HepG2 (cell line): ENCODE data around the gene HES6. TPM values are rescaled to one million over a fixed set of nuclear protein-coding genes. Genes with fewer than 3 reads are reported as not detected.

Experiments
- ATAC-seq: fragments of 200-7000 bp; cut with Tn5 transposase; 3 replicates; pipeline ENCODE4 v1.9.1; 2020; ENCODE audit warnings: mild to moderate bottlenecking, moderate library complexity
- BruUV-seq: library from RNA; stranded (reverse); fragments of 400-500 nt; replicated peaks from 2 replicates; lab custom pipeline; 2021; lab: Mats Ljungman, UMichigan
- CTCF ChIA-PET: fragments of 300-600 bp; formaldehyde crosslinking; extraction: SDS; loops from one replicate; lab custom pipeline; 2021; ENCODE audit warnings: low total read pairs, inconsistent platforms, low intra/inter-chr PET ratio; lab: Yijun Ruan, JAX
- POLR2A ChIA-PET: fragments of 350-600 bp; sonication (Branson Sonifier 250); formaldehyde crosslinking; loops from one replicate; lab custom pipeline; 2020; ENCODE audit warnings: antibody characterized with exemption, inconsistent platforms; lab: Yijun Ruan, JAX
- DNase-seq: peaks from one replicate; pipeline ENCODE4 v3.0.0-alpha.2; 2015; ENCODE audit warnings: low spot score
- FAIRE-seq: peaks from 3 replicates; lab custom pipeline; 2011; peaks lifted over from hg19 to GRCh38; lab: Jason Lieb, UNC
- H2AFZ ChIP-seq: one replicate; pipeline ENCODE4 v1.6.1; 2011; ENCODE audit warnings: low read length, inconsistent platforms
- H3K27ac ChIP-seq: fragments of 300-600 bp; 3 replicates; pipeline ENCODE4 v1.8.0; 2011; ENCODE audit warnings: mixed run types, mild to moderate bottlenecking, mixed read lengths, low read length, inconsistent platforms; ENCODE audit not compliant: insufficient read depth; ENCODE audit errors: extremely low read length
- H3K27me3 ChIP-seq, 2 experiments: fragments of 200-600 bp in 1 of 2; 2 replicates in 1 of 2; 3 replicates in 1 of 2; pipeline versions ENCODE4 v1.6.0 to v1.8.0; 2011; ENCODE audit warnings: low read length in 2 of 2, mild to moderate bottlenecking in 2 of 2, moderate library complexity in 2 of 2, inconsistent platforms in 1 of 2; ENCODE audit not compliant: insufficient read depth in 2 of 2, control insufficient read depth in 1 of 2
- H3K36me3 ChIP-seq, 2 experiments: fragments of 200-600 bp in 1 of 2; replicated peaks in 1 of 2; 2 replicates in 1 of 2; 3 replicates in 1 of 2; pipeline versions ENCODE4 v1.5.1 to v1.8.0; 2011; ENCODE audit warnings: low read length in 2 of 2, inconsistent platforms in 1 of 2; ENCODE audit not compliant: insufficient read depth in 2 of 2, control insufficient read depth in 1 of 2
- H3K4me1 ChIP-seq: 2 replicates; pipeline ENCODE4 v1.5.1; 2012; ENCODE audit warnings: low read length, inconsistent platforms; ENCODE audit not compliant: insufficient read depth
- H3K4me2 ChIP-seq: 2 replicates; pipeline ENCODE4 v1.6.0; 2011; ENCODE audit warnings: low read depth, low read length, inconsistent platforms
- H3K4me3 ChIP-seq, 3 experiments: fragments of 200-600 bp in 1 of 3; sonication (generic), shearing (Covaris generic) in 1 of 3; replicated peaks in 1 of 3; 2 replicates each; pipeline ENCODE4 v1.5.1; 2011 to 2016; ENCODE audit warnings: low read length in 3 of 3, inconsistent platforms in 2 of 3, low read depth in 2 of 3, mild to moderate bottlenecking in 2 of 3, control low read depth in 1 of 3, mixed read lengths in 1 of 3; ENCODE audit not compliant: insufficient read depth in 1 of 3
- H3K79me2 ChIP-seq: one replicate; pipeline ENCODE4 v1.6.1; 2011; ENCODE audit warnings: low read length, inconsistent platforms; ENCODE audit not compliant: insufficient read depth
- H3K9ac ChIP-seq: 2 replicates; pipeline ENCODE4 v1.6.0; 2011; ENCODE audit warnings: mild to moderate bottlenecking, low read depth, low read length, inconsistent platforms; ENCODE audit not compliant: insufficient read depth
- H3K9me3 ChIP-seq: 2 replicates; pipeline ENCODE4 v1.5.1; 2012; ENCODE audit warnings: mild to moderate bottlenecking, low read length
- H4K20me1 ChIP-seq: 2 replicates; pipeline ENCODE4 v1.6.0; 2011; ENCODE audit warnings: inconsistent platforms, mild to moderate bottlenecking, low read length, moderate library complexity; ENCODE audit not compliant: insufficient read depth
- CEBPB ChIP-seq: IDR thresholded peaks from 2 replicates; pipeline ENCODE4 v1.6.1; 2011; ENCODE audit warnings: low read depth, low read length, improper control_type of control experiment, borderline replicate concordance
- HNRNPLL ChIP-seq: fragments of 200-400 bp; formaldehyde crosslinking; IDR thresholded peaks from 2 replicates; pipeline ENCODE4 v1.6.1; 2017; ENCODE audit warnings: mild to moderate bottlenecking, low read depth, low read length; ENCODE audit not compliant: poor library complexity, severe bottlenecking
- MTA3 ChIP-seq: sonication (generic); formaldehyde crosslinking; IDR thresholded peaks from 2 replicates; pipeline ENCODE4 v1.4.0; 2020; ENCODE audit warnings: missing genetic modification reagents
- MTF1 ChIP-seq: sonication (generic); formaldehyde crosslinking; IDR thresholded peaks from 2 replicates; pipeline ENCODE4 v1.5.0; 2020; ENCODE audit warnings: missing genetic modification reagents
- POLR2G ChIP-seq: fragments of 200-400 bp; formaldehyde crosslinking; IDR thresholded peaks from 2 replicates; pipeline ENCODE4 v1.6.1; 2018; ENCODE audit warnings: mild to moderate bottlenecking, low read depth, low read length, moderate library complexity
- RELA ChIP-seq: sonication (generic); formaldehyde crosslinking; IDR thresholded peaks from 2 replicates; pipeline ENCODE4 v1.4.0; 2020; ENCODE audit warnings: missing genetic modification reagents
- SRSF4 ChIP-seq: fragments of 200-400 bp; formaldehyde crosslinking; IDR thresholded peaks from one replicate; pipeline ENCODE4 v1.6.1; 2018; ENCODE audit warnings: mild to moderate bottlenecking, low read depth, low read length, moderate library complexity; ENCODE audit not compliant: poor library complexity, severe bottlenecking
- ZC3H4 ChIP-seq: sonication (generic); formaldehyde crosslinking; IDR thresholded peaks from 2 replicates; pipeline ENCODE4 v1.4.0; 2020; ENCODE audit warnings: missing genetic modification reagents, borderline replicate concordance
- ZKSCAN8 ChIP-seq: IDR thresholded peaks from 2 replicates; pipeline ENCODE4 v1.6.1; 2016; ENCODE audit warnings: borderline replicate concordance, missing genetic modification reagents, missing compliant biosample characterization
- ZNF124 ChIP-seq: sonication (generic); formaldehyde crosslinking; IDR thresholded peaks from 2 replicates; pipeline ENCODE4 v1.4.0; 2020; ENCODE audit warnings: missing genetic modification reagents
- ZNF432 ChIP-seq: sonication (generic); formaldehyde crosslinking; IDR thresholded peaks from 2 replicates; pipeline ENCODE4 v1.5.0; 2020; ENCODE audit warnings: missing genetic modification reagents, mild to moderate bottlenecking, borderline replicate concordance
- ZNF446 ChIP-seq: sonication (generic); formaldehyde crosslinking; IDR thresholded peaks from 2 replicates; pipeline ENCODE4 v1.5.0; 2020; ENCODE audit warnings: mild to moderate bottlenecking, missing genetic modification reagents
- WGBS: methylation state at CpG from one replicate; pipeline ENCODE4 v1.1.6; 2017; ENCODE audit warnings: low lambda C conversion rate; 5-methylcytosine and 5-hydroxymethylcytosine counted together
- in situ Hi-C: cut with HindIII; loops from 2 replicates; pipeline ENCODE4 v1.10.0; 2017; ENCODE audit warnings: low pct_unique_long_range_greater_than_20kb; ENCODE audit not compliant: extremely low pct_ligation_motif_present
- intact Hi-C: fragments of 100-400 bp; cut with micrococcal nuclease; formaldehyde crosslinking; loops from one replicate; pipeline ENCODE4 v1.10.0; 2022; ENCODE audit not compliant: unreplicated experiment
- polyA plus RNA-seq, 8 experiments: library from polyadenylated mRNA; depleted of rRNA in 3 of 8; stranded (reverse) in 7 of 8; unstranded in 1 of 8; fragments of >200 nt; fragmentation: Illumina TruSeq in 4 of 8; extraction: Trizol in 4 of 8; gene quantifications; 2 replicates each; pipeline versions ENCODE4 v1.2.1 to v1.2.3, GENCODE V29; 2011 to 2016; ENCODE audit warnings: low read depth in 4 of 8, missing spikeins in 1 of 8, mixed read lengths in 1 of 8; ENCODE audit not compliant: insufficient read depth in 1 of 8
- total RNA-seq, 5 experiments: library from RNA; depleted of rRNA; stranded (reverse); fragments of >200 nt; fragmentation: Illumina TruSeq; extraction: Trizol; gene quantifications; 2 replicates each; pipeline ENCODE4 v1.2.3, GENCODE V29; 2016; ENCODE audit warnings: low read depth in 1 of 5
- TF ChIP-seq, protein P1 (sequence below): sonication (generic); formaldehyde crosslinking; IDR thresholded peaks from 2 replicates; pipeline ENCODE4 v1.5.0; 2020; ENCODE audit warnings: missing genetic modification reagents
- TF ChIP-seq, protein P2 (sequence below): IDR thresholded peaks from 2 replicates; pipeline ENCODE4 v1.6.1; 2016; ENCODE audit warnings: missing compliant biosample characterization, missing genetic modification reagents, borderline replicate concordance

The HES6 gene
- total and polyA plus RNA-seq, 2 of the 13 experiments (the other 11 are each of a cell fraction or from before 2014, with no cell fraction given) = 19.5 to 82.8 TPM

DNA sequence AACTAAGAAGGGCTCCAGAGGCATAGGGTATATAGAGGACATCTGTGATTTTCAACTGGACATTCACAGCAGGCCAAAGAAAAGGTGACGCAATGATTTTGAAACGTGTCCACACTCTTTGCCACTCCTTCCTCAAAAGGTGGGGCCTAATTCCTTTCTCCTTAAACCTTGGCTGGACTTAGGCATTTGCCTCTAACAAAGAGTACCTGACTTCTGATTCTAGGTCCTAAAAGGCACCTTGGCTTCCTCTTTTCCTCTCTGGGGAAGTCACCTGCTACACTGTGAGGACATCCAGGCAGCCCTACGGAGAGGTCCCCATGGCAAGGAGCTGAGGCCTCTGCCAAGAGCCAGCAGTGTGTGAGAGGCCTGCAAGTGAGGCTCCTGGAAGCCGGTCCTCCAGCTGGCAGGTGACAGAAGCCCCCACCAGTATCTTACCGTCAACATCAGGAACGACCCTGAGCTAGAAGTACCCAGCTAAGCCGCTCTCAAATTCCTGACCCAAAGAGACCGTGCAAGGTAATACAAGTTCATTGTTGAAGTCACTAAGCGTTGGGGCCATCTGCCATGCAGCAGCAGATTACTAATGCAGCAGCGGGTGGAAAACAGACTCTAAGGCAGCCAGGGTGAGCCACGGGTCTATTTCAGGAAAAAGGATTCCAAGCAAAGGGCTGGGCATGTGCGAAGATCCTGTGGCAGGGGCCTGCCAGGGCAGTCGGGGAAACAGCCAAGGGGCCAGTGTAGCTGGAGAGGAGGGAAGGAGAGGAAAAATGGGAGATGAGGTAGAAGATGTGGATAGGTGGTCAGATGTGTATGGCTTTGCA is 7.4 kb upstream of the HES6 start:
- no TSS peak for BruUV-seq
- CTCF ChIA-PET = no interaction called here
- Histone ChIP-seq H4K20me1 (no peaks in the 10 kb centered on the region), H3K9me3 (no peaks in the 10 kb centered on the region), H3K4me3 (no peak overlapping the region), H3K36me3 (peaks cover 20 to 28% of the 10 kb centered on the region in 2 experiments), H3K27ac (no peak overlapping the region), H3K79me2 (no peaks in the 10 kb centered on the region), H3K27me3 (no peaks in the 10 kb centered on the region), H2AFZ (no peak overlapping the region), H3K4me2 (no peak overlapping the region), H3K4me1 (peaks cover 21% of the 10 kb centered on the region), H3K9ac (no peak overlapping the region)
- in situ Hi-C loops (no loop called here), intact Hi-C loops (no loop called here)
- no peak for FAIRE-seq
- no peak for DNase-seq
- POLR2A ChIA-PET = no interaction called here
- no peak for ATAC-seq
- TF ChIP-seq MTA3 (CRISPR knock-in tag) = no peak
- TF ChIP-seq CEBPB = peak; percentile 85
- 91% methylated on average over 13 of the region's 13 CpGs for WGBS

DNA sequence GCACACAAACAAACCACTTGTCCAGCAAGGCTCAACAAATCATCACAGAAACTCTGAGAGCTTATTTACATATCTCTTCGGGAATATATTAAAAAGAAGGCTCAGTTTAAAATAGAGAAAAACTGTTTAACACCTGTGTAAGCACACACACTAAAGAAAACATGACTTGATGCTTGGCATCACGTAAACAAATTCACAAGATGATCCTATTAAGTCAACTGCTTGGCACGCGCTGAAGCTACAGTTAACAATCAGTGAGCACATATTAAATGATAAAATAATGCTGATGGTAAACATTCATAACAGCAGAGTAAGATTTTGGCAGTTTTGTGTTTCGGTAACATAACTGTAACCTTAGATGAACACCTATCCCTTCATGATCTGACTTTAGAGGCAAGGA is 4.3 kb upstream of the HES6 start:
- H3K27me3 ChIP-seq = no peaks in the 10 kb centered on the region
- H3K4me3 ChIP-seq = no peak overlapping the region
- 92% methylated on average over 5 of the region's 5 CpGs for WGBS
- no peaks in the 10 kb centered on the region for H3K79me2 ChIP-seq
- H4K20me1 ChIP-seq = no peaks in the 10 kb centered on the region
- no peak for FAIRE-seq
- intact Hi-C loops (loop anchor here (5.0 kb wide), 1 partner anchor 42 kb away; the partner anchor contains the start of gene ILKAP), in situ Hi-C loops (no loop called here)
- peaks cover 39% of the 10 kb centered on the region for H3K4me1 ChIP-seq
- no peaks in the 10 kb centered on the region for H3K9me3 ChIP-seq
- ChIA-PET POLR2A (interaction anchor here (1.1 to 2.0 kb wide), 5 partner anchors 16 to 184 kb away, joined by 3 to 12 read pairs (median 3); partner anchors contain the start of genes ILKAP and SCLY), CTCF (interaction anchor here (1.2 kb wide), 1 partner anchor 20 kb away, joined by 3 read pairs; no protein-coding TSS in a partner anchor)
- no peak overlapping the region for H3K27ac ChIP-seq
- peaks cover 5 to 9% of the 10 kb centered on the region in 2 experiments; a peak in 3 of 5 replicates for H3K36me3 ChIP-seq
- H2AFZ ChIP-seq = no peak overlapping the region
- no peak for DNase-seq
- no peak overlapping the region for H3K9ac ChIP-seq
- ATAC-seq = no peak
- no peak overlapping the region for H3K4me2 ChIP-seq
- BruUV-seq = no TSS peak
- no peak for TF ChIP-seq RELA
- no peak for TF ChIP-seq ZNF124 (CRISPR knock-in tag)
- no peak for TF ChIP-seq ZKSCAN8
- no peak for TF ChIP-seq POLR2G
- TF ChIP-seq ZC3H4 = no peak
- TF ChIP-seq ZNF446 (CRISPR knock-in tag) = no peak
- TF ChIP-seq MTF1 (CRISPR knock-in tag) = no peak
- TF ChIP-seq, protein P1, sequence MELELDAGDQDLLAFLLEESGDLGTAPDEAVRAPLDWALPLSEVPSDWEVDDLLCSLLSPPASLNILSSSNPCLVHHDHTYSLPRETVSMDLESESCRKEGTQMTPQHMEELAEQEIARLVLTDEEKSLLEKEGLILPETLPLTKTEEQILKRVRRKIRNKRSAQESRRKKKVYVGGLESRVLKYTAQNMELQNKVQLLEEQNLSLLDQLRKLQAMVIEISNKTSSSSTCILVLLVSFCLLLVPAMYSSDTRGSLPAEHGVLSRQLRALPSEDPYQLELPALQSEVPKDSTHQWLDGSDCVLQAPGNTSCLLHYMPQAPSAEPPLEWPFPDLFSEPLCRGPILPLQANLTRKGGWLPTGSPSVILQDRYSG (CRISPR knock-in tag) = no peak
- TF ChIP-seq HNRNPLL = no peak
- no peak for TF ChIP-seq ZNF432 (CRISPR knock-in tag)
- no peak for TF ChIP-seq SRSF4
- TF ChIP-seq, protein P2, sequence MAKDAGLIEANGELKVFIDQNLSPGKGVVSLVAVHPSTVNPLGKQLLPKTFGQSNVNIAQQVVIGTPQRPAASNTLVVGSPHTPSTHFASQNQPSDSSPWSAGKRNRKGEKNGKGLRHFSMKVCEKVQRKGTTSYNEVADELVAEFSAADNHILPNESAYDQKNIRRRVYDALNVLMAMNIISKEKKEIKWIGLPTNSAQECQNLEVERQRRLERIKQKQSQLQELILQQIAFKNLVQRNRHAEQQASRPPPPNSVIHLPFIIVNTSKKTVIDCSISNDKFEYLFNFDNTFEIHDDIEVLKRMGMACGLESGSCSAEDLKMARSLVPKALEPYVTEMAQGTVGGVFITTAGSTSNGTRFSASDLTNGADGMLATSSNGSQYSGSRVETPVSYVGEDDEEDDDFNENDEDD (CRISPR knock-in tag) = no peak
